HG03280 (cell line): ENCODE results near the gene KLHDC8A.
"Not testable (repeated sequence)": the region's sequence is repeated elsewhere in the genome, so short reads cannot be mapped to it uniquely, and the experiment has no call there.

Source experiments
- ATAC-seq: cut with Tn5 transposase; IDR thresholded peaks from one replicate; pipeline ENCODE4 v1.9.1; 2021; ENCODE audit warnings: mild to moderate bottlenecking, moderate library complexity; ENCODE audit not compliant: unreplicated experiment

KLHDC8A gene

GRCh38 chr1:205371871-205372660 is 15.3 kb upstream of the KLHDC8A start:
- no peak for ATAC-seq

GRCh38 chr1:205370780-205371179 is 14.1 kb upstream of the KLHDC8A start:
- no peak for ATAC-seq

GRCh38 chr1:205369701-205370123 is 13.0 kb upstream of the KLHDC8A start:
- no peak for ATAC-seq

- ATAC-seq = no peak
These were observed 11.8 kb upstream of the KLHDC8A start for GRCh38 chr1:205368478-205368877.

- ATAC-seq = no peak
These were observed 9.3 kb upstream of the KLHDC8A start for GRCh38 chr1:205365945-205366463.

- not testable (repeated sequence) for ATAC-seq
These were observed 8.4 kb upstream of the KLHDC8A start for GRCh38 chr1:205365086-205365485.

GRCh38 chr1:205360891-205361290 is 4.2 kb upstream of the KLHDC8A start:
- ATAC-seq = no peak

GRCh38 chr1:205359771-205360565 is 3.2 kb upstream of the KLHDC8A start:
- ATAC-seq = no peak

GRCh38 chr1:205358579-205358978 is 1.9 kb upstream of the KLHDC8A start:
- no peak for ATAC-seq

GRCh38 chr1:205357567-205357966 is 845 bp upstream of the KLHDC8A start:
- ATAC-seq = no peak

GRCh38 chr1:205355075-205355453 is 1.7 kb downstream of the KLHDC8A start:
- no peak for ATAC-seq

- ATAC-seq = no peak
These were observed 2.3 kb downstream of the KLHDC8A start for GRCh38 chr1:205354259-205355074.

- ATAC-seq = no peak
These were observed 3.1 kb downstream of the KLHDC8A start for GRCh38 chr1:205353612-205354011.

- ATAC-seq = no peak
These were observed 3.5 kb downstream of the KLHDC8A start for GRCh38 chr1:205353191-205353590.

- ATAC-seq = no peak
These were observed 4.6 kb downstream of the KLHDC8A start for GRCh38 chr1:205351984-205352713.

GRCh38 chr1:205350691-205351141 is 6.0 kb downstream of the KLHDC8A start:
- no peak for ATAC-seq

- no peak for ATAC-seq
These were observed 6.6 kb downstream of the KLHDC8A start for GRCh38 chr1:205350124-205350523.

- no peak for ATAC-seq
These were observed 7.9 kb downstream of the KLHDC8A start for GRCh38 chr1:205348554-205349487.

- ATAC-seq = no peak
These were observed 9.7 kb downstream of the KLHDC8A start for GRCh38 chr1:205346956-205347574.
